HepG2 (cell line): ENCODE results near the gene OR6C74. TPM values are rescaled to one million over a fixed set of nuclear protein-coding genes. Genes with fewer than 3 reads are reported as not detected.

Experiments used
- polyA plus RNA-seq, 8 experiments: library from polyadenylated mRNA; depleted of rRNA in 3 of 8; stranded (reverse) in 7 of 8; unstranded in 1 of 8; fragments of >200 nt; fragmentation: Illumina TruSeq in 4 of 8; extraction: Trizol in 4 of 8; gene quantifications; 2 replicates each; pipeline versions ENCODE4 v1.2.1 to v1.2.3, GENCODE V29; 2011 to 2016; ENCODE audit warnings: low read depth in 4 of 8, missing spikeins in 1 of 8, mixed read lengths in 1 of 8; ENCODE audit not compliant: insufficient read depth in 1 of 8
- total RNA-seq, 5 experiments: library from RNA; depleted of rRNA; stranded (reverse); fragments of >200 nt; fragmentation: Illumina TruSeq; extraction: Trizol; gene quantifications; 2 replicates each; pipeline ENCODE4 v1.2.3, GENCODE V29; 2016; ENCODE audit warnings: low read depth in 1 of 5

The OR6C74 gene
- total and polyA plus RNA-seq, 2 of the 13 experiments (the other 11 are each of a cell fraction or from before 2014, with no cell fraction given): not detected

Other genes with a start within 250 kb of the OR6C74 start
- not detected in 2 replicates for gene NEUROD4, start 224.6 kb upstream of the OR6C74 start, total RNA-seq (2016; rRNA removed; fragmentation: Illumina TruSeq; extraction: Trizol)
- not detected in 2 replicates for gene NEUROD4, start 224.6 kb upstream of the OR6C74 start, polyA plus RNA-seq (2011; rRNA removed)
- gene OR9K2, start 118.2 kb upstream of the OR6C74 start, total RNA-seq (2016; rRNA removed; fragmentation: Illumina TruSeq; extraction: Trizol): not detected in 2 replicates
- gene OR9K2, start 118.2 kb upstream of the OR6C74 start, polyA plus RNA-seq (2011; rRNA removed): not detected in 2 replicates
- gene OR10A7, start 23.6 kb upstream of the OR6C74 start, total RNA-seq (2016; rRNA removed; fragmentation: Illumina TruSeq; extraction: Trizol): not detected in 2 replicates
- not detected in 2 replicates for gene OR10A7, start 23.6 kb upstream of the OR6C74 start, polyA plus RNA-seq (2011; rRNA removed)
- not detected in 2 replicates for gene OR6C6, start 52.0 kb downstream of the OR6C74 start, total RNA-seq (2016; rRNA removed; fragmentation: Illumina TruSeq; extraction: Trizol)
- gene OR6C6, start 52.0 kb downstream of the OR6C74 start, polyA plus RNA-seq (2011; rRNA removed): not detected in 2 replicates
- not detected in 2 replicates for gene OR6C1, start 69.7 kb downstream of the OR6C74 start, total RNA-seq (2016; rRNA removed; fragmentation: Illumina TruSeq; extraction: Trizol)
- not detected in 2 replicates for gene OR6C1, start 69.7 kb downstream of the OR6C74 start, polyA plus RNA-seq (2011; rRNA removed)
- gene OR6C3, start 86.1 kb downstream of the OR6C74 start, total RNA-seq (2016; rRNA removed; fragmentation: Illumina TruSeq; extraction: Trizol): not detected in 2 replicates
- gene OR6C3, start 86.1 kb downstream of the OR6C74 start, polyA plus RNA-seq (2011; rRNA removed): not detected in 2 replicates
- gene OR6C75, start 118.4 kb downstream of the OR6C74 start, total RNA-seq (2016; rRNA removed; fragmentation: Illumina TruSeq; extraction: Trizol): not detected in 2 replicates
- gene OR6C75, start 118.4 kb downstream of the OR6C74 start, polyA plus RNA-seq (2011; rRNA removed): not detected in 2 replicates
- gene OR6C65, start 155.9 kb downstream of the OR6C74 start, total RNA-seq (2016; rRNA removed; fragmentation: Illumina TruSeq; extraction: Trizol): not detected in 2 replicates
- gene OR6C65, start 155.9 kb downstream of the OR6C74 start, polyA plus RNA-seq (2011; rRNA removed): not detected in 2 replicates
- gene OR6C76, start 181.6 kb downstream of the OR6C74 start, total RNA-seq (2016; rRNA removed; fragmentation: Illumina TruSeq; extraction: Trizol): not detected in 2 replicates
- not detected in 2 replicates for gene OR6C76, start 181.6 kb downstream of the OR6C74 start, polyA plus RNA-seq (2011; rRNA removed)
- not detected in 2 replicates for gene OR6C2, start 199.5 kb downstream of the OR6C74 start, total RNA-seq (2016; rRNA removed; fragmentation: Illumina TruSeq; extraction: Trizol)
- gene OR6C2, start 199.5 kb downstream of the OR6C74 start, polyA plus RNA-seq (2011; rRNA removed): not detected in 2 replicates
- gene OR6C70, start 225.5 kb downstream of the OR6C74 start, total RNA-seq (2016; rRNA removed; fragmentation: Illumina TruSeq; extraction: Trizol): not detected in 2 replicates
- not detected in 2 replicates for gene OR6C70, start 225.5 kb downstream of the OR6C74 start, polyA plus RNA-seq (2011; rRNA removed)
- not detected in 2 replicates for gene OR6C68, start 247.8 kb downstream of the OR6C74 start, total RNA-seq (2016; rRNA removed; fragmentation: Illumina TruSeq; extraction: Trizol)
- gene OR6C68, start 247.8 kb downstream of the OR6C74 start, polyA plus RNA-seq (2011; rRNA removed): not detected in 2 replicates